GM21786 (cell line): ENCODE measurements around the gene PODN.

Experiments
- ATAC-seq: cut with Tn5 transposase; IDR thresholded peaks from one replicate; pipeline ENCODE4 v1.9.1; 2021; ENCODE audit not compliant: unreplicated experiment

Gene PODN

DNA sequence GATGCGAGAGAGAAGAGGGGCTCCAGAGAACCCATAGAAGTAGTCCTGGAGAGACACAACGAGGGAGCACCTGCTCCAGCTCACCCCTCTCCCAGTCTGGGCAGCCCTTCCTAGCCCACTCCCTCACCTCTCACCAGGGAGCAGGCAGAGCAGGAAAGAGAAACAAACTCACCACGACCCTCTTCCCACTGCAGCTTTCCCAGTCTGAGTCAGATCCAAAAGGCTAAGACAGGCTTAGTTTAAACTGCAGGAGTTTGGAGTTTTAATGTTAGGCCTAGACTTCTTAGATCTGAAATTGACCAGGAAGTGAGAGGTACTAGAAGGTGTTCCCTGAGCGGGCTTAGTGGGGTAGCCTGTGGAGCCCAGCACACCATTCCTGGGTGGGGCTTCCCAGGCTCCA, 50.8 kb downstream of the PODN start:
- ATAC-seq, result no peak

GRCh38 chr1:53114090-53114489, 52.1 kb downstream of the PODN start:
- ATAC-seq, result no peak

DNA sequence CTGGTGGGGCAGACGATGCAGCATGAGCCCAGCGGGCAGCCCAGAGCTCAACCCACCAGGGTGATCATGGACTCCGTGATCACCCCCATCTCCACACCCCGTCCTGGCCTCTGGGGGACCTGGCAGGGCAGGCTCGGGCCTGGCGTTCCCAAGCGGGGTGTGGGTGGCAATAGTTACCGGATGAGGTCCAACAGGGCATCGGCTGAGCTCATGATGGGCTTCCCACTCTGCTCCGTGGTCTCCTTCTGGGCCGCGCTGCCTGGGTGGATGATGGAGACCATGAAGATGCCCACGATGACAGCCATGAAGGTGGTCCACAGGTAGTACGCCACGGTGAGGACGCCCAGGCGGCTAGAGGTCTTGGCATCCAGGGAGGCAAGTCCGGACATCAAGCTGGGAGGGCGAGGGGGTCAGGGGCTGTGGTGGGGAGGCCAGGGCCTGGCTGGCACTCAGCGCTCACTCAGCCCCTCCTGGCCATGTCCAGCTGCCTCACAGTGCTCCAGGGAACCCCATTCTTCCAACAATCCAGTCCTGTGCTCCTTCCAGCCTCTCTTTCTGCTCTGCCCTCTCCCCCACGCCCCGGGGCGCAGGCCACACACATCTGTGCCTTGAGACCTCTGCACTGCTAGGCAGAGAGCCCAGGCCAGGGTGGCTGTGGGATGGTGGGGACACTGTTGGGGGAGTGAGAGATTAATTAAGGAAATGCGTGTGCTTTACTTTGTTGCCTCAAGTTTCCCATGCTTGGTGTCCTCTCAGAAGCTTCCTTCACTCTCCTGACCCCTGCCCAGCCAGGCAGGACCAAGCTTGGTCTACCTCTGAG, 52.8 kb downstream of the PODN start:
- no peak for ATAC-seq

GRCh38 chr1:53115403-53116306, 53.6 kb downstream of the PODN start:
- ATAC-seq, result no peak

GRCh38 chr1:53116307-53116810, 54.3 kb downstream of the PODN start:
- ATAC-seq, result no peak

- ATAC-seq, result no peak
Measured at GRCh38 chr1:53116933-53117600, 55.1 kb downstream of the PODN start.

DNA sequence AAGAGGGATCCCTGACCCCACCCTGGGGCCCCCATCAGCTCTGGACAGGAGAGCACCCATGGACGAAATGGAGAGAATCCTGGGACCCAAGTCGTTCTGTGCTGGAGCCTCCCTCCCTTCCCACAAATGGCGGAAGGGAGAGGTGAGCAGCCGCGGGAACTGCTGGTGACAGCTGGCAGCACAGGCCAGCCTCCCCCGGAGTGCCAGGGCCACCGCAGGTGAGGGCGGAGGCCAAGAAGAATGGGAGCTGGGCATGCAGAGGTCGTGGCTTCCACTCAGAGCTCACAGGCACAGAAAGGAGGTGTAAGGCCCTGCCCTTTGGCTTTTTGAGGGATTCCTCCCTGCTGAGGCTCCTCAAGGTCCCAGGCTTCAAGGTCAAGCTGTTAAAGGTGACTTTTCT, 55.8 kb downstream of the PODN start:
- ATAC-seq, result no peak

DNA sequence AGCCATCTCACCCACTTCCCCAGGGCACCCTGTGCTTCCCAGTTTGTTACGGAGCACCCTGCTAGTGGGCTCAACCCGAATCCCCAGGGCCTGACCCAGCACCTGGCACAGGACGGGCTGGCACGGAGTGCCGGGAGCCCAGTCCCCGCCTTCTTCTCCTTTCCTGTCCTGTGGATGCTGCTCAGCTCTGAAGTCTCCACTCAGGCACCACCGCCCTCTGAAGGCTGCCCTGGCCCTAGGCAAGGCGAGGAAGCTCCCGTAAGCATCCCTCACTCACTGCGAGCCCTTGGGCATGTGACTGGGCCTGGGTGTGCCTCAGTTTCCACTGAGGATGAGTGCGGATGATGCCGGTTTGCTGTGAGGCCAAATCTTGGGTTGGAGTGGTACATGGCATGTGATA, 58.6 kb downstream of the PODN start:
- no peak for ATAC-seq

DNA sequence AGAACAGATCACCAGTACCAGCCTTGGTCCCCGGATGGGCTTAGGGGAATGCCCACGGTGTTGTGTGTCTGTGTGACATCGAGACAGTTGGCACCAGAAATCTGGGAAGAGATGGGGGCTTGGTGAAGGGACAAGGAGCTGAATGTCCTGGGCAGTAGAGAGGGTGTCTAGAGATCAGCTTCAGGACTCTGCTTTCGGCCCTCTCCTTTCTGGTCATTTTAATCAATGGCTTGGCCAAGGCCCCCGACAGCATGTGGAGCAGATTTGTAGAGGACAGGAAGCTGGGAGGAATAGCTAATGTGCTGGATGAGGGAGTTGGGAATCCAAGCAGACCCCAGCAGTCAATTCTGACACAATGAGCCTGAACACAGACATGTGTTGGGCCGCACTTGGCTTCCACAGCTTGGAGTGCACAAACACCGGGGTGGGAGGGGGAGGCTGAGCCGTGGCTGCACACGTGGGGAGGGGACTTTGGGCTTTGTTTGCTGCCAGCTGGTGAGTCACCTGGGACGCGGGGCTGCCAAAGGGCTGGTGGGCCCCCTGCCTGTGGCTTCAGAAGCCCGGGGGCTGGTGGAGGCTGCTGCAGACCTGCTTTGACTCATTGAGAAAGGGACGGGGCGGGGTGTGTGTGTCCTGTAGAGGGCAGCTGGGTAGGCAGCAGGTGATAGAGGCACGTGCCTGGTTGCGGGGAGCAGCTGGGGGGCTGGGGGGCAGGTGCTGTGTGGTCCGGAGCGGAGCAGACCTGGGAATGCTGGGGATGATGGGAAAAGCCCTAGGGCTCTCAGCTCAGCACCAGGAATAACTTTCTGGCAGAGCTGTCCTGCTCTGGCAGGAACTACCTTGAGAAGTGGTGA, 59.5 kb downstream of the PODN start:
- no peak for ATAC-seq

DNA sequence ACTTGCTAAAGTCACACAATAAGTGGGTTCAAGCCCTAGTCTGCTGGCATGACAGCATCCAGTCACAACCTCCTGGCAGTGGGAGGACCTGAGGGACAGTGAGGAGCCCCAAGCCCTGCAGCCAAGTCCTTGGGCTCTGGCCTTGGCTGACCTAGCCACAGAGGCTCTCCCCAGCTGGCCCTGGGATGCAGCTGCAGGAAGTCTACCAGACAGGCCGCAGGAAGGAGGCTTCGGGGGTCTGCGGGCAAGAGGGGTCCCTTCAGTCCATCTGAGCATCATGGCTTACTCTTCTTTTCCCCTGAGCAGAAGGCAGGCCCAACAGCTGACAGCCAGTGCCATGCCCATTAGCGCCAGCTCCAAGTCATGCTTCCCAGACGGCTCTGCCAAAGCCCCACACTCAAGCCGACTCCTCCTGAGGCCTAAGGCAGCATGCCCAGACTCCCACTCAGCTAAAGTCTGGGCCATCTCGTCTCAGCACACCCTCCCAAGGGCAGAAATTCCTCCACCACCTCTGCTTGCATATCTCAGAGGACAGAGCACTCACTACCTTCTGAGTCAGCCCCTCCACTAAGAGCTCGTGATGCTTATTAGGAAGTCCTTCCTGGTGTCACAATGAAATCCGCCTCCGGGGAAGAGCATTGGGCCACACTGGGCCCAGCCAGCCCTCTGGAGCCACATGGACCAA, 60.3 kb downstream of the PODN start:
- no peak for ATAC-seq

DNA sequence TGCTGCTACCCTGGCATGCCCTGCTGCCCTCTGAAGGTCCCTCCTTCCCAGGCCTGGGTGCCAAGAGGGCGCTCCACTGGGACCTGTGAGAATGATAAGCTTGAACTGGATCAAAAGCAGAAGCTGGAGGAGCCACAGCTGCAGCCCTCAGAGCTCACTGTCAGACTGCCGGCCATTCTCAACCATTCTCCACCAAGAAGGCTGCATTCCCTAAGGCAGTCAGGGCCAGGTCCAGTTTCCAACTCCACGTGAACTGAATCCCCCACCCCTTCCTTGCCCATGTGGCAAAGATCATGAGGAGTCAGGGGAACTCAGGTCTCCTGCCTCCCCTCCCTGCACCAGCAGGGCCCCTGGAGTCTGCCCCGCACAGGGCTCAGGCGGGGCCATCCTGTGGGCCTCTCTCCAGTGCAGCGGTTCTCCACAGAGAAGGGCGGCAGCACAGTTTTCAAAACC, 61.0 kb downstream of the PODN start:
- no peak for ATAC-seq

DNA sequence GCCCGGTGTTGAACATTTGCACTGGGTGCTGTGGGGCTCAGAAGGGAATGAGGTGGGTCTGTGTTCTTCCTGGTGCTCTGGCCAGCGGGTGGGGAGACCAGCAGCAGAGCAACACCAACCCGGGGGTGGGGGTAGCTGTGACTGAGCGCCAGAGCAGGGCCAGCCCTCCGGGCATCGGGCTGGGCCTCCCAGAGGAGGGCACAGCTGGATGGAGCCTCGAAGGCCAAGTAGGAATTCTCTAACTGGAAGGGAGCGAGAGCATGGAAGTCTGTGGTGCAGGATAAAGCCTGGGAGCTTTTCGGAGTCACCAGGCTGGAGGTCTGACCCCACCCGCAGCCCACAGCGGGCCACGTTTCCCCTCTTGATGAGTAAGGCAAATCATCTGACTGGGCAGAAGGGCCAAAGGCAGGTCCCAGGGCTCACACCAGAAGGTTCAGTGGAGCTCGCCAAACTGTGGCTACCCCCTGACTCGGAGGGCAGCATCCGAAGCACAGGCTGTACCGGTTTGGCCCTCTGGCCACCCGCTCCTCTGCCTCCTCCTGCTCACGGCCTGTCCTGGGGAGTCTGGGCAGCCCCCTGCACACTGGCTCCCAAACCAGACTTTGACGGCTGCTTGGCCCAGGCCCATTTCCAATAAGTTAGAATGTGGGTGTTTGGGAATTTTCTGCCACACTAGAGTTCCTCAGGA, 61.6 kb downstream of the PODN start:
- ATAC-seq, result no peak

DNA sequence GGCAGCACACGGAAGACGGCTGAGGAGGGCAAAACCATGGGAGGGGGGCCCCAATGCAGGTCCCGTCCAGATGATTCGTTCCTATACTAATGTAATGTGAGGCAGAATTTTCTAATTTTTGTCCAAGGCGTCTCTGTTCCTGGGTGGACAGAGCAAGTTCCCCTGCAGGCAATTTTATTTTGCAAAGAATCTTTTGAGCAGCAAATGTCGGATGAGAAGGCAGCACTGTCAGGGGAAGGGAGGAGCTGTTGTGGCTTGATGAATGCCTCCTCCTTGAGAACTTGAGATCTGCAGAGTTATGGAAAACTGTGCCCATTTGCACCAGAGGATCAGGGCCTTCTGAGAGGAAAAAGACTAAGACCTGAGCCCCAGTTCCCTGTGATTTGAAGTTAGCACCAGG, 63.1 kb downstream of the PODN start:
- ATAC-seq, result no peak

GRCh38 chr1:53125623-53126360, 63.8 kb downstream of the PODN start:
- ATAC-seq, result no peak

GRCh38 chr1:53126495-53126894, 64.5 kb downstream of the PODN start:
- ATAC-seq, result no peak

- no peak for ATAC-seq
Measured at GRCh38 chr1:53127546-53127945, 65.5 kb downstream of the PODN start.

- no peak for ATAC-seq
Measured at GRCh38 chr1:53128401-53128800, 66.4 kb downstream of the PODN start.

GRCh38 chr1:53129891-53130597, 68.0 kb downstream of the PODN start:
- ATAC-seq, result no peak
